NOMO-1 treated with dmso at 0.1 percent for 144 hours (cell line): ENCODE measurements around the gene PLBD2.

Experiments
- DNase-seq: peaks from one replicate; lab custom pipeline; 2025; ENCODE audit not compliant: unreplicated experiment; lab: John Stamatoyannopoulos, UW

The PLBD2 gene

GRCh38 chr12:113392988-113393579, 34.7 kb downstream of the PLBD2 start:
- no peak for DNase-seq

DNA sequence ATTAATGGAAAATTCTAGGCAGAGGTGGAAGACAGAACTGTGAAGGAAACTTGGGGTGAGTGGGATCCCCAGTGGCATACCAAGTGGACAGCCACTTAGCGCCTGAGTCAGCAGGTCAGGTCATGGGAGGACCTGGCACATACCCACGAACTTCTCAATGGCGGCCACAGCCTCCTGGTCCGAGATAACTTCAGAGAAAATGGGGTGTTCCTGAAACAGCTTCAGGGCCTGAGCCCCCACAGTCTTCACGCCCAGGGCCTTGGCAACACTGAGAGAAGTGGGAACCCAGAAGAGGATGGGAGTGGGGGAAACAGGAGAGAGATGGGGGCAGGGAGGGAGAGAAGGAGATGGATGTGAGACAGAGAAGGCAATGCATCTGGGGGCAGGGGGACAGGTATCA, 35.4 kb downstream of the PLBD2 start:
- no peak for DNase-seq

DNA sequence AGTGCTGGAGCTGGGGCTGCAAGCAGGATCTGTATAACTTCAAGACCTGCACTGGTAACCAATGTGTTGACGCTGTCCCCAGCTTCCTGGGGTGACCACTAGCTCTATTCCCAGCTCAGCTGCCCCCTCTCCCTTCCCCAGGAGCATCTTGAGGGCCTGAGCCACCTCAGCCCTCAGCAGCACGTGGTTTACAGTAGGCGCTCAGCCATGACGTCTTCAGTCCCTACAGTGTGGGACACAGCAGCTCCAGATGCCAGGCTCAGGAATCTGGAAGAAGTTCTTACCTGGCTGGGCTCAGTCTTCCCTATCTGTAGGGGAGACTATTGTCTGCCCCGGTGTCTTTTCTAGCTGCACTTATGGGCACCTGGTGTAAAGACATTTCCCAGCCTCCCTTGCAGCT, 36.7 kb downstream of the PLBD2 start:
- no peak for DNase-seq

DNA sequence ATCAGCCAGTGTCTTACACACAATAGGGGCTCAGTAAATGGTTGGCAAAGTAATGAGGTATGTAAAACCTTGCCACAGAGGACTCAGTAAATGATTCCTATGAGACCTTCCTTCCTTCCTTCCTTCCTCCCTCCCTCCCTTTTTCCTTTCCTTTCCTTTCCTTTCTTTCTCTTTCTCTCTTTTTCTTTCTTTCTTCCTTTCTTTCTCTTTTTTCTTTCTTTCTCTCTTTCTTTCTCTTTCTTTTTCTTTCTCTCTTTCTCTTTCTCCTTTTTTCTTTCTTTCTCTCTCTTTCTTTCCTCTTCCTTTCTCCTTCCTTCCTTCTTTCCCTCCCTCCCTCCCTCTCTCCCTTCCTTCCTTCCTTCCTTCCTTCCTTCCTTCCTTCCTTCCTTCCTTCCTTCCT, 37.8 kb downstream of the PLBD2 start:
- no peak for DNase-seq

GRCh38 chr12:113396828-113397496, 38.6 kb downstream of the PLBD2 start:
- no peak for DNase-seq

DNA sequence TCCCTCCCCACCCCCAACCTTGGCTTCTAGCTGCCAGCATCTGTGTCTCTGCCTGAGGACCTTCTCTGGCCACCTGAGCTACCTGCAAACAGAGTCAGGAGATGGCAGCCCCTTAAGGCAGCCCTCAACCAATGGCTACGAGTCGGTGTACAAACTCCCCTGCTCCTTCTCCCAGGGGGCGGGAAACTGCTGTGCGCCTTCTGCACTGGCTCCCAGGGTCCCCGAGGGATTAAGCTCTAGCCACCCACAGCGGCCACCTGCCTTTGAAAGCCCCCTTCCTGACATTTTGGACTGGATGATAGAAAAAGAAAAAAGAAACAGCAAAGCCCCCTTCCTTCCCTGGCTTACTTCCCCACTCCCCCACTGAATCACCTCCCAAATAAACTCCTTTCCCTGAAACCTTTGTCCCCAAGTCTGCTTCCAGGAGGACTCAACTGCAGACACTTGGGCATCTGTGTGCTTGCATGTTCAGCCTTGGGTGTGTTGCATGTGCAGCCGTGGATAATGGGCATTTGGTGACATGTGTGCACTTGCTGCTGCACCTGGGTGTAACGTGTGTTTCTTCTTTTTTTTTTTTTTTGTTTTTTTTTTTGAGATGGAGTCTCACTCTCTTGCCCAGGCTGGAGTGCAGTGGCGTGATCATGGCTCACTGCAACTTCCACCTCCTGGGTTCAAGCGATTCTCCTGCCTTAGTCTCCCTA, 39.3 kb downstream of the PLBD2 start:
- no peak for DNase-seq

- no peak for DNase-seq
These were observed 40.2 kb downstream of the PLBD2 start for GRCh38 chr12:113398346-113399290.

DNA sequence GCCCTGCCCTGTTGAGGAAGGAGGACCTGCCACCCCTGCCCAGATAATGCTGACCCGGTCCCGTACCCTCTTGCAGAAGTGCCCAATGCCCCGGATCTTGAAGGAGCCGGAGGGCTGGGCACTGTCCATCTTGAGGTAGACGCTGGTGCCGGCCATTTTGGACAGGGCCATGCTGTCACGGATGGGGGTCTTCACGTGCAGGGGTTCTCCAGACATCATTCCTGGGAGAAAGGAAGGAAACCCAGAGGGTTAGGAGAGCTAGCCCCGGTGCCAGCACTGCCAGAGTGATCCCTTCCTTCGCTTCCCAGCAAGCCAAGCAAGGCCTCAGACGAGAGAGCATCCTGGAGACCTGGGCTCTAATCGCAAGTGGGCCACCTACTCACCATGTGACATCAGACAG, 41.1 kb downstream of the PLBD2 start:
- no peak for DNase-seq

DNA sequence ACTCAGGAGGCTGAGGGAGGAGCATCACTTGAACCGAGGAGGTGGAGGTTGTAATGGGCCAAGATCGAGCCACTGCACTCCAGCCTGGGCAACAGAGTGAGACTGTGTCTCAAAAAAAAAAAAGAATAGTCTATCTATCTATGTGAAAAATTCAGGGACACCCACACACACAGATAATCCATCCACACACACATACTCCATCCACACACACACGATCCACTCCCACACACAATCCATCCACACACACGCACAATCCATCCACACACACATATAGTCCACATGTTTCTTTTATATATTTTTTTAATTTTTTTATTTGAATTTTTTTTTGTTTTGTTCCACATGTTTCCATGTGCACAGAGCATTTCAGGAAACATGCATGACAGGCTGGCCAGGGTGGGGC, 42.0 kb downstream of the PLBD2 start:
- DNase-seq: no peak

GRCh38 chr12:113401066-113402000, 42.9 kb downstream of the PLBD2 start:
- DNase-seq: no peak

GRCh38 chr12:113402586-113403260, 44.3 kb downstream of the PLBD2 start:
- DNase-seq: no peak

DNA sequence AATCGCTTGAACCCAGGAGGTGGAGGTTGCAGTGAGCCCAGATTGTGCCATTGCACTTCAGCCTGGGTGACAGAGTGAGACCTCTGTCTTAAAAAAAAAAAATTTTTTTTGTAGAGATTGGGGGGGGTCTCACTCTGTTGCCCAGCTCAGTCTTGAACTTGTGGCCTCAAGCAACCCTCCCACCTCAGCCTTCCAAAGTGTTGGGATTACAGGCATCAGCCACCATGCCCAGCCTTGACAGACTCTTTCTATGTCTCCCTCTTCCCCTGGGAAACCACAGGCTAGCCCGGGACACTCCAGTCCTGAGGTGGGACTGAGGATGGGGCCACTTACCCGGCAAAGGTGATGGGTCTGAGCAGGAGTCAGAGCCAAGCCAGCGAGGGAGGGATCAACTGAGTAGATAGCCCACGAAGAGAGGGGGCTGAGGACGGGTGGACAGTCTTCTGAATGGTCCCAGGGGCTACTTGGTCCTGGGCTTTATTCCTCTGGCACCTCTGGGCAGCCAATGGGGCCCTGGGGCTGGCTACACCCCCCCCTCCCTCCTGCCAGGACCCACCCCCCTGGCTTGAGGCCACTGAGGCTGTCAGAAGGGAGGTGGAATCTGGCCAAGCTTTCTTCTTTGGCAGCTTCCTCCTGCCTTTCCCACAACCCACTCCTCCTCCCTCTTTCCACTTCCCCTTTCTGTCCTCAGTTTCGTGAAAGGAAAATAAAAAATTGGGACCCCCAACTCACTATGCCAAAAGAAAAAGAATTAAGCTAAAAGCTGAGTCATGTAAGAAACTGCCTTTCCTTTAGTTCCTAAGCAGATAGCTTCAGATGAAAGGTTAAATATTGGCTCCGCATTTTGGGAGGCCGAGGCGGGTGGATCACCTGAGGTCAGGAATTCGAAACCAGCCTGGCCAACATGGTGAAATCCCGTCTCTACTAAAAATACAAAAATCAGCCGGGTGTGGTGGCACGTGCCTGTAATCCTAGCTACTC, 45.3 kb downstream of the PLBD2 start, which contains the start of gene SDS:
Gene SDS, minus strand, starts transcription at position 453 of the 981 bp plus-strand sequence. CDS start 4,179 bp downstream, outside the sequence.
- DNase-seq: peak; percentile 4

GRCh38 chr12:113405694-113406093, 47.3 kb downstream of the PLBD2 start:
- DNase-seq: peak; percentile 40

GRCh38 chr12:113407931-113408600, 49.7 kb downstream of the PLBD2 start:
- peak; percentile 37 for DNase-seq

- no peak for DNase-seq
These were observed 50.4 kb downstream of the PLBD2 start for GRCh38 chr12:113408756-113409298.

DNA sequence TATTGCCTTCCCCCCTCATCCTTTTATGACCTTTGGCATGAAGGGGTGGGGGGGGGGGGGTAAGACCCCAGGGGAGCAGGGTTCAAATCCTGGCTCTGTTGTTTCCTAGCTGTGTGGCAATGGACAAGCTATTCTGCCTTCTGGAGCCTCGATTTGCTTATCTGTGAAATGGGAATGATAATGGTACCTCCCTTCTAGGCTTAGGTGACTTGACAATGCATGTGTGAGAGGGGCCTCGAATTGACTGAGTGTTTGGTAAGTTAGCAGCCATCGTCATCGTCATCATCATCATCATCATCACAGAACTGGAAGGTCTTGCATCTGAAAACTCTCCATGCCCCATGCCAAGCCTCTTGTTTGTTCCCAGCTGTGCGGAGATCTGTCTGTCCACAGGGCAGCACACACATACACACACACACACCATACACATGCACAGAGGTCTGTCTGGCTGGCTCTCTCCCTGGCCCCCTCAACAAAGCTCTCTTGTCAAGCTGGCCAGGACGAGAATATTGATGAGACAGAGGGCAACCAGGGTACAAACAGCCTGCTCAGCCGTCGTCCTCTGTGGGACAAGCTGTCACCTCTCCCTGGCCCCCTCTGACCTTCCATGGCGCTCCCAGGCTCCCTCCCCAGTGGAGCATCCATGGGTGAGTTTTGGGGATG, 51.2 kb downstream of the PLBD2 start:
- DNase-seq: no peak

- DNase-seq: no peak
These were observed 55.1 kb downstream of the PLBD2 start for GRCh38 chr12:113413488-113413939.
